NCI-H1417 (cell line): ENCODE measurements around the gene DEXI.
A peak's percentile ranks its signal among the peaks of the same experiment; 100 is the strongest.
"Not testable (repeated sequence)": the region's sequence is repeated elsewhere in the genome, so short reads cannot be mapped to it uniquely, and the experiment has no call there.

Source experiments
- DNase-seq, 3 experiments: peaks; one replicate each; lab custom pipeline; 2025; lab: John Stamatoyannopoulos, UW

Gene DEXI

GRCh38 chr16:10968498-10968897 lies 26.2 kb upstream of the DEXI start:
- no peak for DNase-seq

GRCh38 chr16:10967986-10968385 lies 25.7 kb upstream of the DEXI start:
- DNase-seq: no peak

DNA sequence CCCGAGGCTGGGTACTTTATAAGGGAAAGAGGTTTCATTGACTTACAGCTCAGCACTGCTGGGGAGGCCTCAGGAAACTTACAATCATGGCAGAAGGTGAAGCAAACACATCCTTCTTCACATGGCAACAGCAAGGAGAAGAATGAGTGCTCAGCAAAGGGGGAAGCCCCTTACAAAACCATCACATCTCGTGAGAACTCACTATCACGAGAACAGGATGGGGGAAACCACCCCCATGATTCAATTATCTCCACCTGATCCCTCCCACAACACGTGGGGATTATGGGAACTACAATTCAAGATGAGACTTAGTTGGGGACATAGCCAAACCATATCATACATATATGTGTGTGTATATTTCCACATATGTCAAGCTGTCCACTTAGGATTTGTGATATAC lies 24.3 kb upstream of the DEXI start:
- DNase-seq: not testable (repeated sequence)

GRCh38 chr16:10966129-10966528 lies 23.9 kb upstream of the DEXI start:
- no peak for DNase-seq

GRCh38 chr16:10965440-10966061 lies 23.3 kb upstream of the DEXI start:
- peak in 1 of 3 experiments; percentile 22 for DNase-seq

DNA sequence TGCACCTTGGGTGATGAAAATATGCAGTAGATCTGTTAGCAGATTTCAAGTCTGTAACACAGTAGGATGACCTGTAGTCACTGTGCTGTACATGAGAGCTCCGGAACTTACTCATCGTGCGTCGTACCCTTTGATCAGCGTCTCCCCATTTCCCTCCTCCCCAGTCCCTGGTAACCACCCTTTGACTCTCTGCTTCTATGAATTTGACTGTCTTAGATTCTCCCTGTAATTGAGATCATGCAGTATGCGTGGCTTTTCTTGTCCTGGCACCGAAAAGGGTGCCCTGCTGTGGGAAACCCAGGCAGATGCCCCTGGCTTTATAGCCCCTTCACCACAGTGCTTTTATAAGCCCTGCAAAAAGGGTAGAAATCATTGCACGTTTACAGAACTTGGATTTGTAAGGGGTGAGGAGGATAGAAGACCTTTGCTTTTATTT lies 22.6 kb upstream of the DEXI start:
- DNase-seq: no peak

DNA sequence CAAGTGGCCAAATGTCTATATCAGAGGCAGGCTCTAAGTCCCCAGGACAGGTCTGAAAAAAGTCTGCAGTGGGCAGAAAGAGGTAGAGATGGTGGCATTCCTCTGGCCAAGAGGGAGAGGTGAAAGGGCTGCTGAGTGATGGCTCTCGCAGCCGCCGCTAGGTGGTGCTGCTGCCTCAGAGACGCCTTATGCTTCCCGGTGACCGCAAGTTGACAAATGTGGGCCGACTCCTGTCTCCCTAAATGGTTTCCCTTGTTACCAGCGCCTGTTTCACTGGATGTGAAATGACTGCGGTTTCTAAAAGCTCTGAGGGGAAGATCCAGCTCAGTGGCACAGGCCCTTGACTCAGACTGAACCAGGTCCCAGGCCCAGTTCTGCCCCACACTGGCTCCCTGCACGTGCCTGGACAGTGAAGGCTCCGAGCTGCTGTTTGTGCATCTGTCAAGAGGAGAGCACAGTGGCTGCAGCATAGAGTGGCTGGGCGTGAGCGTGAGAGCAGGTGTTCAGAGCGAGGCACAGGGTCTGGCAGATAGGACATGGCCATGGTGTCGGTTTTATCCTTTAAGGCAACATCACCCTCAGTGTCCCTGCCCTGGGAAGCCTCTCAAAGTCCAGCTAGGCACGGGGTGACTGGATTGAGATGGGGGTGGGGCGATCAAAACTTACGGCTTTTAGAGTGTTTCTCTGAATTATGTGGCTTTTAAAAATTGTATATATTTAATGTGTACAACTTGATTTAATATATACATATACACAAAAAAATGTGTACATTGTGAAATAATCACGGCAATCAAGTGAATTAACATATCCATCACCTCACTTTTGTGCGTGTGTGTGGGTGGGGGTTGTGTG lies 22.0 kb upstream of the DEXI start:
- DNase-seq: peak; percentile 57 to 81 (median 80)

GRCh38 chr16:10961231-10961630 lies 19.0 kb upstream of the DEXI start:
- DNase-seq: no peak

- DNase-seq: no peak
Observed at GRCh38 chr16:10959161-10959560, 16.9 kb upstream of the DEXI start.

DNA sequence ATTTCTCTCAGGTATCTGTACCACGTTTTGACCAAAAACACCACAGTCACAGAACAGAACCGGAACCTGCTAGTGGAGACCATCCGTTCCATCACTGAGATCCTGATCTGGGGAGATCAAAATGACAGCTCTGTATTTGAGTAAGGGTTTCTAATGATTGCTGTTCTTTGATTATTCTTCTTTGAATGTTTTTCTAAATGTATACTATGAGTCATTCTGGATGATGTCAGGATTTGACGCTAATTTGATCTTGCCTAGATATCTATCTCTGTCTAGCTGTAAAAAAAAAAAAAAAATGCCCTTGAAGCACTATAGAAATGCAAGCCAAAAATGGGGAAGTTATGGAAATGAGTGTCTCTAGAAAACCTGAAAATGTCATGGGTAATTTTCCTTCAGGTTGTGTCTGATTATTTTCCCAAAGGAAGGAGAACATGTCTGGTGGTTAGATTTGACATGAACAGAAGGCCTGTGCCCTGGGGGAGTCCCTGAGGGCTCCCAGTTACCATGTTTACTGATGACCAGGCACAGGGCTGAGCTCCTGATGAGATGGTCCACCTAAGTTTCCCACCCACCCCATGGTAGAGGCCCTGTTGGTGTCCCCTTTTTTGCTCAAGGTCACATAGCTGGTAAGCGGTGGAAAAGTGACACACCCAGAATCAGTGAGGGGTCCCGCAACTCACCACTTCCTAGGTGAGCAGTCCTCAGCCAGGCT lies 15.7 kb upstream of the DEXI start:
- no peak for DNase-seq

DNA sequence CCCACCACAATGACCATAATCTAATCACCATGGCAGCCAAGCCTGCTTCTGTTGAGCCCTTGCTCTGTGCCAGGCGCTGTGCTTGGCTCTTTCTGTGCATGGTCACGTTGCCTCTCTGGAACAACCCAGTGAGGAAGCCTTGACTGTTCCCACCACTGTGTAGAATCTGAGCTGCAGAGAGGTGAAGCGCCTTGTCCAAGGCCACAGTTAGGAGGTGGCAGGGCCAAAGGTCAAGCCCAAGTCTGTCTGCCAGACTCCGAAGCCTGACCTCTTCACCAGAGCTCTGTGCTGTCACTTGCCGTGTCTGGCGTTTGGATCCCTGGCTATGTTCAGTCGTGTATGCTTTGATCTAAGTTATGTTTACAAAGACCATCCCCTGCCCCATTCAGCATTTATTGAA lies 12.6 kb upstream of the DEXI start:
- DNase-seq: no peak

DNA sequence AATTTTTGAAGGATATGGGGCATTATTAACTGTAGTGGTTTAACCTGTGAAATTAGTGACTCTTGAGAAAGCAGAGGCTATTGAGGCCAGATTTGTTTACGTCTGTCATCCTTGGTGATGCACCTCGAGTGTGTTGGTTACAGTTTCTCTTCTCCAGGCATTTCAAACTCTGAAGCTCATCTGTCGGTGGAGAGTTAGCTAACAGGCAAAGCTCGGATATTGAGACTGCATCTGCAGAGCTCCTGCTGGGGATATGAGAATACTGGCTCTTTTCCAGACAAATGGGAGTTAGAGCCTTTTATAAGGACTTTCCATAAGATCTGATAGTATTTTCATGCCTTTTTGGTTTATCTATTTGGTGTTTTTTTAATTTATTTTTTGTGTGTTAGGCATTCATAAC lies 8.8 kb upstream of the DEXI start:
- peak in 1 of 3 experiments; percentile 16 for DNase-seq

- DNase-seq: no peak
Observed at GRCh38 chr16:10950393-10950792, 8.1 kb upstream of the DEXI start.

DNA sequence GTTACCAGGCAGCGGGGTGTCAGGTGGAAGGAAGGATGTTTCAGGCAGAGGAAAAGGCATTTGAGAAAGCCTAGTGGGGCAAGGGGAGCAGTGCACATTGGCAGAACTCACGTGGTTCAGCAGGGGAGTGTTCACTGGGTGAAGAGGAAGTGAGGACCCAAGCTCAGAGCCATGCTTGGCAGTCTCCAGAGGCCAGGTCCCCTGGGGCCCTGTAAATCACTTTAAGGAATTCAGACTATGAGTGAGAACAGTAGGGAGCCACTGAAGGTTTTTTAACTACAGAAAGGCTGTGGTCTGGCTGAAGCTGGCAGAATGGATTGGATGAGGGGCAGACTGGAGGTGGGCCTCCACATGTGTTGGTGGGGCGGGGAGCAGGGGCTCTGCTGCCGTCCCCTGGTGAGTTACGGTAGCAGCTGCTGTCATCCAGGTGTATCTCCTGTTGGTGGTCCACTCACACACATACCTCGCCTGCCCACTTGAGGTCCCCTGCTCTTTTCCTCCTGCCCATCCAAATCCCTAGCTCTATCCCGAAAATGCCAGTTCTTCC lies 7.2 kb upstream of the DEXI start:
- no peak for DNase-seq

DNA sequence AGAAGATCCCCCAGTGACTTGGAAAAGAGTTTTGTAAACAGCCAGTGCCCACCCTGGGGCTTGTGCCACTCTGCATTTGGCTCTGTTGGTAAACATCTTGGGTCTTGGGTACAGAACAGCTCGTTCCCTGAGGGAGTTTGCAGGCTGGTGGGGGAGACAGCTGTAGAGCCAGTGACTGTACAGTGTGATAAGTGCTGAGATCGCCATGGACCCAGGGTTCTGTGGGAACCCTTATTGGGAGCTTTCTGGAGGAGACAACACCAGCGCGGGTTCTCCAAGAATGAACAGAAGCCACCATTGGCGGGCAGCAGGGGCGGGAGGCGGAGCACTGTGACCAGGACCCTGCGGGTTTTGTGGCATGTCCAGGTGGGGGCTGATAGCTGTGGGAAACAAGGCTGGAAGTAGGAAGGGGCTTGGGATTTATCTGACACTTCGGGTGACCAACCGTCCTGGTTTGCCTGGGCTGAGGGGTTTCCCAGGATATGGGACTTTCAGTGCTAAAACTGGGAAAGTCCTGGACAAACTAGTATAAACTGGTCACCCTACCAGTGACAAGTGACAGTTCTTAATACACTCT lies 5.0 kb upstream of the DEXI start:
- DNase-seq: no peak

GRCh38 chr16:10946308-10946707 lies 4.0 kb upstream of the DEXI start:
- DNase-seq: no peak

GRCh38 chr16:10945065-10945787 lies 3.0 kb upstream of the DEXI start:
- DNase-seq: no peak

DNA sequence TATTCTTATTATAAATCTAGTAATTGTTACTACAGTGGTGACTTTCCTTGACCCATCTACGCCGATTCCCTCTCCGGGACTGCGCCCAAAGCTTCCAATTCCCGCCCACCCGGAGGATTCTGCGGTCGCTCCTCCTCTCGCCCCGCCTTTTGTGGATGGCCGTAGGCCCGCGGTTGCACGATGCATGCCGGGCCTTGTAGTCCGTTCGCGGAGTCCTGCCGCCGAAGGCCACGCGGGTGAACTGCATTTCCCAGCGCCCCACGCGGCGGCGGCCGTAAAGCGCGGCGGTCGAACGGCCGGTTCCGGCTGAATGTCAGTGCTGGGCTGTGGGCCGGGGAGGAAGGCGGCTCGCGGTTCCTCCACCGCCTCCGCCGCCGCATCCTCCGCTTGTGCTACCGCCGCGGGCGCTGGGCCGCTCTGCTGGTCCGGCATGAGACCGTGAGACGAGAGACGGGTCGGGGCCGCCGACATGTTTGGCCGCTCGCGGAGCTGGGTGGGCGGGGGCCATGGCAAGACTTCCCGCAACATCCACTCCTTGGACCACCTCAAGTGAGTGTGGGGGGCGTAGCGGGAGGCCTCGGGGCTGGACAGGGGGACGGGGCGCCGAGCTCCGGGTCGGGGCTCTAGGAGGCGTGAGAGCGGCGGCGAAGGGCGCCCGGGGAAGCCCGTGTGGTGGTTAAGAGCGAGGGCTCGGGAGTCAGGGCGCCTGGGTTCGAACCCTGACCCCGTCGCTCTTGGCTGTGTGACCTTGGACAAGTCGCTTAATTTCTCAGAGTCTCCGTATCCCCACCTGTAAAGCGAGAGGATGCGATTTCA lies 2.2 kb upstream of the DEXI start, which contains the start of gene CLEC16A:
CLEC16A (plus strand) TSS at position 316 of the 816 bp plus-strand sequence; CDS start at position 470, 154 bp downstream.
- peak; percentile 93 to 95 (median 95) for DNase-seq

DNA sequence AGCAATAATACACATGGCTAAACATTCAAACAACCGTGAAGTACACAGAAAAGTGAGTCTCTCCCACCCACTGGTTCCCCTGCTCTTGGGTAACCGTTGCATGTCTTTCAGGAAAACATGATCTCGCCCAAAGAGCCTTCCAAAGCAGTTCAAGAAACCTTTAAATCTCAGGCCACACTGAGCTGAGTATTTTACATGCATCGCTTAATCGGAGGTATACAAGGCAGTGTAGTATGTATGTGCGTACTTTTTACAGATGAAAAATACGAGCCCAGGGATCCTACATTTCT lies 741 bp upstream of the DEXI start:
- DNase-seq: no peak

GRCh38 chr16:10941935-10942351 lies 325 bp downstream of the DEXI start:
- DNase-seq: peak in 1 of 3 experiments; percentile 59
